Fibroblast of lung (primary cell): ENCODE measurements around the gene C10orf90.

Experiments
- CTCF ChIP-seq, 2 donors: IDR thresholded peaks in 1 of 2; conservative IDR thresholded peaks in 1 of 2; 1 replicate in 1 of 2; 2 replicates in 1 of 2; pipeline ENCODE4 v1.5.1; 2011 to 2012; ENCODE audit warnings: low read length in 2 of 2, control low read depth in 1 of 2, inconsistent platforms in 1 of 2, low read depth in 1 of 2, mild to moderate bottlenecking in 1 of 2
- EZH2 ChIP-seq: IDR thresholded peaks from 2 replicates; pipeline ENCODE4 v1.5.1; 2012; ENCODE audit warnings: low read length, control low read depth, mild to moderate bottlenecking; ENCODE audit errors: missing control alignments

GRCh38 chr10:126716366-126716765 lies 45.9 kb upstream of the C10orf90 start:
- TF ChIP-seq CTCF (conservative IDR thresholded peaks at IDR 0.05 in 1 of 2, IDR thresholded peaks at IDR 0.05 in 1 of 2; ENCODE audit: low read depth in 1 of 2, low read length in 2 of 2) = no peak
- TF ChIP-seq EZH2 = no peak
